GM12878 (cell line): Measurements from ENCODE around the gene HHAT. TPM values are rescaled to one million over a fixed set of nuclear protein-coding genes. Genes with fewer than 3 reads are reported as not detected.

Experiments used
- KAT2A ChIP-seq: conservative IDR thresholded peaks from 2 replicates; pipeline ENCODE4 v1.6.1; 2011; ENCODE audit warnings: low read depth, low read length; ENCODE audit not compliant: control insufficient read depth
- polyA plus RNA-seq, 11 experiments: library from polyadenylated mRNA; depleted of rRNA in 4 of 11; unstranded in 6 of 11; stranded (reverse) in 5 of 11; fragments of >200 nt; fragmentation: Nextera tagmentation in 4 of 11; fragmentation: Illumina TruSeq in 1 of 11; extraction: Ambion mirVana in 4 of 11; extraction: Trizol in 1 of 11; gene quantifications; 1 replicate in 1 of 11; 2 replicates in 10 of 11; pipeline versions ENCODE4 v1.2.1 to v1.2.3, GENCODE V29; 2011 to 2016; ENCODE audit warnings: inconsistent platforms in 2 of 11, missing spikeins in 2 of 11, low read depth in 1 of 11
- total RNA-seq, 4 experiments: library from RNA; depleted of rRNA in 3 of 4; stranded (reverse); fragments of >200 nt in 3 of 4; fragmentation: Illumina TruSeq in 1 of 4; extraction: Trizol in 1 of 4; gene quantifications; 2 replicates each; pipeline versions ENCODE4 v1.2.1 to v1.2.3, GENCODE V29; 2013 to 2021
- TF ChIP-seq, protein P1 (sequence below): fragments of 150-350 bp; IDR thresholded peaks from 2 replicates; pipeline ENCODE4 v1.6.1; 2014; ENCODE audit warnings: mild to moderate bottlenecking, low read depth, low read length
- TF ChIP-seq, protein P2 (sequence below): IDR thresholded peaks from 2 replicates; pipeline ENCODE4 v1.6.1; 2011; ENCODE audit warnings: borderline replicate concordance, low read depth, mild to moderate bottlenecking, moderate library complexity, mixed read lengths, low read length; ENCODE audit not compliant: insufficient read depth; ENCODE audit errors: extremely low read length
- TF ChIP-seq, protein P3 (sequence below): fragments of 450-650 bp; IDR thresholded peaks from 2 replicates; pipeline ENCODE4 v1.6.1; 2017; ENCODE audit warnings: antibody characterized with exemption, mild to moderate bottlenecking, moderate library complexity
- TF ChIP-seq, protein P4 (sequence below): fragments of 450-650 bp; IDR thresholded peaks from 2 replicates; pipeline ENCODE4 v1.6.1; 2016; ENCODE audit warnings: mild to moderate bottlenecking

The HHAT gene
- total and polyA plus RNA-seq, 10 of the 15 experiments (the other 5 are each of a cell fraction or from before 2014, with no cell fraction given): 1.2 to 37.6 (median 2.6) TPM

DNA sequence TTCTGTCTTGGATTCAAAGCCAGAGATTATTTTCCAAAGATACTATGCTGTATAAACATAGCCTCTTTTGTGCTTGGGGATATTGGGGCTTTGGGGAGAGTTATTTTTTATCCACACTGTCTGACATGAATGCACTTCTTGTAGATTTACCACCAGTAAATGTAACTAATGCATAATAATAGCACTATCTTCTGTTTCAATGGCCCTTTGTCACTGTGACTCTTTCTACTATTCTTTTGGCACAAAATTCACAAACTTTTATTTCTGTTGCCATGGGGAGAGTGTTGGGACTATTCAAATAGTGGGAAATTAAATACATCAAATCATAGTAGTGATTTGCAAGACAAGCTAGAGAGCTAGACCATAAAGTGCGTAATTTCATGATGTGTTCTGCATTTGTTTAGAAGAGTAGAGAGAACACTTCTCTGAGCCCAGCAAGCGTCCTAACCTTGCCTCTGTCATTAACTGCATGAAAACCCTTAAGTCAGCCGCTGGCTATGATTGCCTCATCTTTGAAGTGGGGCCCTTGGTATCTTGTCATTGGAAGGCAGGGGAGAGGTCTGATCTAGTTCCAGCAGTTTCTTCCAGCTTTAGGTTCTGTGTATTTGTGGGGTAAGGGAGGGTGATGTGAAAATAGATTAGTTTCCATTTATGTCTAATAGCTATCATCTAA is 154.4 kb downstream of the HHAT start (continued):
- TF ChIP-seq KAT2A: no peak
- TF ChIP-seq, protein P1, sequence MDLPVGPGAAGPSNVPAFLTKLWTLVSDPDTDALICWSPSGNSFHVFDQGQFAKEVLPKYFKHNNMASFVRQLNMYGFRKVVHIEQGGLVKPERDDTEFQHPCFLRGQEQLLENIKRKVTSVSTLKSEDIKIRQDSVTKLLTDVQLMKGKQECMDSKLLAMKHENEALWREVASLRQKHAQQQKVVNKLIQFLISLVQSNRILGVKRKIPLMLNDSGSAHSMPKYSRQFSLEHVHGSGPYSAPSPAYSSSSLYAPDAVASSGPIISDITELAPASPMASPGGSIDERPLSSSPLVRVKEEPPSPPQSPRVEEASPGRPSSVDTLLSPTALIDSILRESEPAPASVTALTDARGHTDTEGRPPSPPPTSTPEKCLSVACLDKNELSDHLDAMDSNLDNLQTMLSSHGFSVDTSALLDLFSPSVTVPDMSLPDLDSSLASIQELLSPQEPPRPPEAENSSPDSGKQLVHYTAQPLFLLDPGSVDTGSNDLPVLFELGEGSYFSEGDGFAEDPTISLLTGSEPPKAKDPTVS: no peak
- TF ChIP-seq, protein P2, sequence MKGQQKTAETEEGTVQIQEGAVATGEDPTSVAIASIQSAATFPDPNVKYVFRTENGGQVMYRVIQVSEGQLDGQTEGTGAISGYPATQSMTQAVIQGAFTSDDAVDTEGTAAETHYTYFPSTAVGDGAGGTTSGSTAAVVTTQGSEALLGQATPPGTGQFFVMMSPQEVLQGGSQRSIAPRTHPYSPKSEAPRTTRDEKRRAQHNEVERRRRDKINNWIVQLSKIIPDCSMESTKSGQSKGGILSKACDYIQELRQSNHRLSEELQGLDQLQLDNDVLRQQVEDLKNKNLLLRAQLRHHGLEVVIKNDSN: no peak
- TF ChIP-seq, protein P3, sequence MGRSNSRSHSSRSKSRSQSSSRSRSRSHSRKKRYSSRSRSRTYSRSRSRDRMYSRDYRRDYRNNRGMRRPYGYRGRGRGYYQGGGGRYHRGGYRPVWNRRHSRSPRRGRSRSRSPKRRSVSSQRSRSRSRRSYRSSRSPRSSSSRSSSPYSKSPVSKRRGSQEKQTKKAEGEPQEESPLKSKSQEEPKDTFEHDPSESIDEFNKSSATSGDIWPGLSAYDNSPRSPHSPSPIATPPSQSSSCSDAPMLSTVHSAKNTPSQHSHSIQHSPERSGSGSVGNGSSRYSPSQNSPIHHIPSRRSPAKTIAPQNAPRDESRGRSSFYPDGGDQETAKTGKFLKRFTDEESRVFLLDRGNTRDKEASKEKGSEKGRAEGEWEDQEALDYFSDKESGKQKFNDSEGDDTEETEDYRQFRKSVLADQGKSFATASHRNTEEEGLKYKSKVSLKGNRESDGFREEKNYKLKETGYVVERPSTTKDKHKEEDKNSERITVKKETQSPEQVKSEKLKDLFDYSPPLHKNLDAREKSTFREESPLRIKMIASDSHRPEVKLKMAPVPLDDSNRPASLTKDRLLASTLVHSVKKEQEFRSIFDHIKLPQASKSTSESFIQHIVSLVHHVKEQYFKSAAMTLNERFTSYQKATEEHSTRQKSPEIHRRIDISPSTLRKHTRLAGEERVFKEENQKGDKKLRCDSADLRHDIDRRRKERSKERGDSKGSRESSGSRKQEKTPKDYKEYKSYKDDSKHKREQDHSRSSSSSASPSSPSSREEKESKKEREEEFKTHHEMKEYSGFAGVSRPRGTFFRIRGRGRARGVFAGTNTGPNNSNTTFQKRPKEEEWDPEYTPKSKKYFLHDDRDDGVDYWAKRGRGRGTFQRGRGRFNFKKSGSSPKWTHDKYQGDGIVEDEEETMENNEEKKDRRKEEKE: no peak
- TF ChIP-seq, protein P4, sequence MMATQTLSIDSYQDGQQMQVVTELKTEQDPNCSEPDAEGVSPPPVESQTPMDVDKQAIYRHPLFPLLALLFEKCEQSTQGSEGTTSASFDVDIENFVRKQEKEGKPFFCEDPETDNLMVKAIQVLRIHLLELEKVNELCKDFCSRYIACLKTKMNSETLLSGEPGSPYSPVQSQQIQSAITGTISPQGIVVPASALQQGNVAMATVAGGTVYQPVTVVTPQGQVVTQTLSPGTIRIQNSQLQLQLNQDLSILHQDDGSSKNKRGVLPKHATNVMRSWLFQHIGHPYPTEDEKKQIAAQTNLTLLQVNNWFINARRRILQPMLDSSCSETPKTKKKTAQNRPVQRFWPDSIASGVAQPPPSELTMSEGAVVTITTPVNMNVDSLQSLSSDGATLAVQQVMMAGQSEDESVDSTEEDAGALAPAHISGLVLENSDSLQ: no peak
